B cell (primary cell): ENCODE results near the gene SCFD2. TPM values are rescaled to one million over a fixed set of nuclear protein-coding genes. Genes with fewer than 3 reads are reported as not detected.
"Not testable (repeated sequence)": the region's sequence is repeated elsewhere in the genome, so short reads cannot be mapped to it uniquely, and the experiment has no call there.

Experiments used
- ATAC-seq: fragments of 200-7000 bp; cut with Tn5 transposase; one replicate; pipeline ENCODE4 v1.10.0; 2021; ENCODE audit warnings: low read depth, mild to moderate bottlenecking, moderate number of reproducible peaks, moderate library complexity
- CTCF ChIA-PET: fragments of 350-600 bp; sonication (Branson Sonifier 250); formaldehyde crosslinking; loops from one replicate; lab custom pipeline; 2021; ENCODE audit warnings: antibody characterized with exemption, inconsistent platforms; lab: Charles Lee
- POLR2A ChIA-PET: fragments of 350-600 bp; sonication (Branson Sonifier 250); formaldehyde crosslinking; loops from one replicate; lab custom pipeline; 2021; ENCODE audit warnings: antibody characterized with exemption; lab: Charles Lee
- DNase-seq: peaks from one replicate; pipeline ENCODE4 v3.0.0; 2013
- H2AFZ ChIP-seq: 2 replicates; pipeline ENCODE4 v1.6.1; 2012; ENCODE audit warnings: mild to moderate bottlenecking, low read depth, low read length; ENCODE audit not compliant: insufficient read depth, poor library complexity, severe bottlenecking
- H3K27ac ChIP-seq, 2 donors: 1 replicate in 1 of 2; 2 replicates in 1 of 2; pipeline ENCODE4 v1.5.1; 2012 to 2013; ENCODE audit warnings: low read length in 2 of 2, mild to moderate bottlenecking in 2 of 2, moderate library complexity in 1 of 2
- H3K27me3 ChIP-seq, 4 experiments: fragments of 200-600 bp in 1 of 4; sonication (generic) in 1 of 4; replicated peaks in 1 of 4; 1 replicate in 2 of 4; 2 replicates in 2 of 4; pipeline versions ENCODE4 v1.6.1 to v1.7.0; 2013 to 2016; ENCODE audit warnings: low read length in 3 of 4, mild to moderate bottlenecking in 2 of 4, mixed read lengths in 1 of 4, moderate library complexity in 1 of 4; ENCODE audit not compliant: insufficient read depth in 4 of 4, control insufficient read depth in 3 of 4; ENCODE audit errors: control extremely low read depth in 1 of 4
- H3K36me3 ChIP-seq, 2 experiments: replicated peaks in 1 of 2; 1 replicate in 1 of 2; 2 replicates in 1 of 2; pipeline versions ENCODE4 v1.6.1 to v1.7.1; 2013; ENCODE audit warnings: low read length in 1 of 2; ENCODE audit not compliant: insufficient read depth in 2 of 2, control insufficient read depth in 1 of 2; ENCODE audit errors: control extremely low read depth in 1 of 2, extremely low read depth in 1 of 2
- H3K4me1 ChIP-seq, 2 donors: fragments of 200-600 bp in 1 of 2; sonication (generic) in 1 of 2; 1 replicate in 1 of 2; 2 replicates in 1 of 2; pipeline versions ENCODE4 v1.5.1 to v1.6.1; 2013 to 2017; ENCODE audit warnings: low read length in 2 of 2; ENCODE audit not compliant: control insufficient read depth in 2 of 2, insufficient read depth in 2 of 2
- H3K4me2 ChIP-seq: replicated peaks from 2 replicates; pipeline ENCODE3; 2012; ENCODE audit warnings: mild to moderate bottlenecking, low read depth, low read length; ENCODE audit not compliant: poor library complexity, severe bottlenecking
- H3K4me3 ChIP-seq, 5 experiments: fragments of 200-600 bp in 1 of 5; sonication (generic) in 1 of 5; 1 replicate in 3 of 5; 2 replicates in 2 of 5; pipeline versions ENCODE4 v1.5.1 to v1.7.0; 2011 to 2016; ENCODE audit warnings: low read length in 4 of 5, mild to moderate bottlenecking in 4 of 5, low read depth in 2 of 5, control low read depth in 1 of 5, moderate library complexity in 1 of 5; ENCODE audit not compliant: insufficient read depth in 1 of 5; ENCODE audit errors: control extremely low read depth in 1 of 5, extremely low read depth in 1 of 5
- H3K79me2 ChIP-seq: fragments of 200-600 bp; sonication (generic); one replicate; pipeline ENCODE4 v1.6.0; 2016; ENCODE audit warnings: low read length; ENCODE audit not compliant: control insufficient read depth, insufficient read depth
- H3K9ac ChIP-seq: fragments of 200-600 bp; sonication (generic); 2 replicates; pipeline ENCODE4 v1.6.1; 2017; ENCODE audit warnings: mild to moderate bottlenecking, low read length, moderate library complexity
- H3K9me3 ChIP-seq, 3 donors: one replicate each; pipeline versions ENCODE4 v1.6.1 to v1.7.1; 2013; ENCODE audit warnings: low read length in 2 of 3; ENCODE audit not compliant: control insufficient read depth in 2 of 3, insufficient read depth in 1 of 3; ENCODE audit errors: control extremely low read depth in 1 of 3
- H4K20me1 ChIP-seq: 2 replicates; pipeline ENCODE4 v1.6.0; 2012; ENCODE audit warnings: mild to moderate bottlenecking, low read length; ENCODE audit not compliant: insufficient read depth, control insufficient read depth, poor library complexity, severe bottlenecking
- H3K27ac Mint-ChIP-seq: one replicate; pipeline ENCODE4 v1.8.0; 2021; ENCODE audit warnings: mixed read lengths
- H3K27me3 Mint-ChIP-seq: one replicate; pipeline ENCODE4 v1.8.0; 2021; ENCODE audit warnings: mixed read lengths
- H3K4me1 Mint-ChIP-seq: one replicate; pipeline ENCODE4 v1.8.0; 2021; ENCODE audit warnings: mixed read lengths
- H3K4me3 Mint-ChIP-seq: one replicate; pipeline ENCODE4 v1.8.0; 2021; ENCODE audit warnings: mixed read lengths
- H3K9me3 Mint-ChIP-seq: one replicate; pipeline ENCODE4 v1.8.0; 2022; ENCODE audit warnings: mixed read lengths; ENCODE audit not compliant: insufficient read depth
- CTCF ChIP-seq: fragments of 200-600 bp; IDR thresholded peaks from one replicate; pipeline ENCODE4 v1.8.0; 2022; ENCODE audit warnings: antibody characterized with exemption, mild to moderate bottlenecking
- EZH2 ChIP-seq: IDR thresholded peaks from 2 replicates; pipeline ENCODE4 v1.6.1; 2012; ENCODE audit warnings: borderline replicate concordance, low read depth, mild to moderate bottlenecking, moderate library complexity, low read length; ENCODE audit not compliant: insufficient read depth, poor library complexity, severe bottlenecking
- WGBS: methylation state at CpG from one replicate; pipeline ENCODE4 v1.1.5; 2013; ENCODE audit warnings: missing lambda C conversion rate; ENCODE audit not compliant: insufficient coverage; 5-methylcytosine and 5-hydroxymethylcytosine counted together
- intact Hi-C: fragments of 100-400 bp; cut with micrococcal nuclease; formaldehyde crosslinking; loops from one replicate; pipeline ENCODE4 v1.10.0; 2022
- polyA plus RNA-seq: library from polyadenylated mRNA; depleted of rRNA; stranded (reverse); fragments of >200 nt; gene quantifications from 2 replicates; pipeline ENCODE4 v1.2.3, GENCODE V29; 2012
- total RNA-seq, 2 donors: library from RNA; stranded (reverse); fragments of 120-200 nt in 1 of 2; gene quantifications; 1 replicate in 1 of 2; 2 replicates in 1 of 2; pipeline versions ENCODE4 v1.2.3 to v1.2.4, GENCODE V29; 2013 to 2022

Gene SCFD2
- total and polyA plus RNA-seq, 2 donors (not counting 1 experiment from before 2014, with no cell fraction given), result 12.8 to 20.4 TPM

GRCh38 chr4:53306729-53307128, 59.1 kb downstream of the SCFD2 start:
- H3K36me3 ChIP-seq, result peaks cover 2 to 8% of the 10 kb centered on the region in 2 experiments
- no peak overlapping the region for H3K4me3 Mint-ChIP-seq
- H3K27ac ChIP-seq, result no peak overlapping the region
- no peaks in the 10 kb centered on the region for H4K20me1 ChIP-seq
- no peak overlapping the region for H3K9ac ChIP-seq
- no peak for DNase-seq
- no peak overlapping the region for H3K27ac Mint-ChIP-seq
- TF ChIP-seq CTCF (no peak), EZH2 (no peak)
- ATAC-seq, result no peak
- ChIA-PET POLR2A (no interaction called here), CTCF (no interaction called here)
- peaks cover 3 to 5% of the 10 kb centered on the region in 2 donors for H3K4me1 ChIP-seq
- H3K79me2 ChIP-seq, result no peaks in the 10 kb centered on the region
- H3K4me3 ChIP-seq, result no peak overlapping the region
- H3K27me3 ChIP-seq, result no peaks in the 10 kb centered on the region
- H3K9me3 ChIP-seq, result no peaks in the 10 kb centered on the region
- intact Hi-C loops, result no loop called here
- 100% methylated on average over 1 of the region's 2 CpGs for WGBS
- H3K4me2 ChIP-seq, result no peak overlapping the region
- peaks cover 2% of the 10 kb centered on the region for H3K9me3 Mint-ChIP-seq
- peaks cover 17% of the 10 kb centered on the region for H3K4me1 Mint-ChIP-seq
- no peak overlapping the region for H2AFZ ChIP-seq
- H3K27me3 Mint-ChIP-seq, result no peaks in the 10 kb centered on the region

GRCh38 chr4:53292209-53292608, 73.7 kb downstream of the SCFD2 start:
- H3K4me3 ChIP-seq, H4K20me1 ChIP-seq, H3K4me3 Mint-ChIP-seq, H3K4me2 ChIP-seq, intact Hi-C loops, H3K4me1 Mint-ChIP-seq, DNase-seq, POLR2A ChIA-PET, H3K9ac ChIP-seq, H3K36me3 ChIP-seq, H3K4me1 ChIP-seq, H2AFZ ChIP-seq, ATAC-seq, H3K27me3 Mint-ChIP-seq, CTCF ChIA-PET, H3K27ac Mint-ChIP-seq, H3K27me3 ChIP-seq, H3K27ac ChIP-seq: not testable (repeated sequence)
- Histone ChIP-seq H3K79me2 (peaks cover 12% of the 10 kb centered on the region), H3K9me3 (peaks cover 5 to 17% (median 7%) of the 10 kb centered on the region in 3 donors)
- peaks cover 33% of the 10 kb centered on the region for H3K9me3 Mint-ChIP-seq
